Measurements from ENCODE around the gene MTHFSD. TPM values are rescaled to one million over a fixed set of nuclear protein-coding genes. Genes with fewer than 3 reads are reported as not detected.

MTHFSD gene
- total RNA-seq, 2 experiments from 2014 or later, result 7.3 to 7.9 TPM

- peaks cover 17 to 26% of the 10 kb centered on the region in 2 experiments for H3K27me3 ChIP-seq (ENCODE audit: control insufficient read depth in 1 of 2, insufficient read depth in 2 of 2, low read length in 2 of 2)
- H3K4me1 ChIP-seq (ENCODE audit: insufficient read depth, low read length), result no peaks in the 10 kb centered on the region
- POLR2A ChIA-PET, result no interaction called here
- H3K9me3 ChIP-seq (ENCODE audit: control insufficient read depth in 1 of 2, insufficient read depth in 1 of 2, low read length in 2 of 2), result no peaks in the 10 kb centered on the region
- DNase-seq (no peak), ATAC-seq (ENCODE audit: poor library complexity) (no peak)
- no peaks in the 10 kb centered on the region for H3K36me3 ChIP-seq (ENCODE audit: insufficient read depth, low read length)
- H3K4me3 ChIP-seq (ENCODE audit: low read length), result no peak overlapping the region
- TF ChIP-seq CTCF (IDR thresholded peaks at IDR 0.05), result no peak
- CTCF ChIA-PET, result no interaction called here
- H3K27ac Mint-ChIP-seq, result no peak overlapping the region
- no peaks in the 10 kb centered on the region for H3K4me1 Mint-ChIP-seq (ENCODE audit: low read depth)
- peaks cover 54% of the 10 kb centered on the region for H3K27me3 Mint-ChIP-seq
- no peak overlapping the region for H3K4me3 Mint-ChIP-seq
- H3K36me3 Mint-ChIP-seq (ENCODE audit: low read depth), result no peaks in the 10 kb centered on the region
- no peaks in the 10 kb centered on the region for H3K9me3 Mint-ChIP-seq
- intact Hi-C loops (cut with DNase I, micrococcal nuclease), result no loop called here
- no peak overlapping the region for H3K27ac ChIP-seq (ENCODE audit: low read depth in 1 of 2, low read length in 2 of 2)
Observed at GRCh38 chr16:86584071-86584685, 29.1 kb upstream of the MTHFSD start.

DNA sequence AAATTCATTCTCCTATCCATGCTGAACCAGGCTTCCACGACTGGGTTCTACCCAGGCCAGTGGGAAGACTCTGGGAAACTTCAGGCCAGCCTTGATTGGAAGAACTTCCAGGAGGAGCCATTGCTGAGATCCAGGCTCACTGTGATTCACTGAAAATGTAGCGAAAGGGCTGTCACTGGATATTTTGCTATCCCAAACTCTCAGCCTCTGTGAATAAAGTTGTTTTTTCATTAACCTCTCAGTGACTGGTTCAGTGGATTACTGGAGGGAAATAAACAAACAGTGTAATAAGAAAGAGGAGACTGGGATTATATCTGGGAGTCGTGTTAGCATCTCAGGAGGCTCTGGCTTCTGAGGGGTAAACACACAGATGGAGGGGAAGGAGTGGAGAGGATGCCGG, 26.4 kb upstream of the MTHFSD start:
- DNase-seq, result no peak
- intact Hi-C loops (cut with DNase I, micrococcal nuclease), result no loop called here
- no peak for ATAC-seq (ENCODE audit: poor library complexity)
- peaks cover 0 to 3% of the 10 kb centered on the region in 2 experiments for H3K9me3 ChIP-seq (ENCODE audit: control insufficient read depth in 1 of 2, insufficient read depth in 1 of 2, low read length in 2 of 2)
- H3K27me3 Mint-ChIP-seq, result peaks cover 77% of the 10 kb centered on the region
- H3K4me3 ChIP-seq (ENCODE audit: low read length), result no peak overlapping the region
- peaks cover 43 to 47% of the 10 kb centered on the region in 2 experiments for H3K27me3 ChIP-seq (ENCODE audit: control insufficient read depth in 1 of 2, insufficient read depth in 2 of 2, low read length in 2 of 2)
- no peaks in the 10 kb centered on the region for H3K36me3 Mint-ChIP-seq (ENCODE audit: low read depth)
- H3K36me3 ChIP-seq (ENCODE audit: insufficient read depth, low read length), result no peaks in the 10 kb centered on the region
- H3K27ac ChIP-seq (ENCODE audit: low read depth in 1 of 2, low read length in 2 of 2), result no peak overlapping the region
- no peak overlapping the region for H3K27ac Mint-ChIP-seq
- no peak overlapping the region for H3K4me3 Mint-ChIP-seq
- ChIA-PET POLR2A (no interaction called here), CTCF (no interaction called here)
- H3K4me1 Mint-ChIP-seq (ENCODE audit: low read depth), result no peaks in the 10 kb centered on the region
- peaks cover 3% of the 10 kb centered on the region for H3K4me1 ChIP-seq (ENCODE audit: insufficient read depth, low read length)
- no peaks in the 10 kb centered on the region for H3K9me3 Mint-ChIP-seq
- no peak for TF ChIP-seq CTCF (IDR thresholded peaks at IDR 0.05)

GRCh38 chr16:86580791-86581170, 25.7 kb upstream of the MTHFSD start:
- Mint-ChIP-seq H3K9me3 (no peaks in the 10 kb centered on the region), H3K27me3 (peaks cover 81% of the 10 kb centered on the region), H3K4me1 (ENCODE audit: low read depth) (peaks cover 7% of the 10 kb centered on the region), H3K36me3 (ENCODE audit: low read depth) (no peaks in the 10 kb centered on the region), H3K27ac (no peak overlapping the region), H3K4me3 (no peak overlapping the region)
- intact Hi-C loops (cut with DNase I, micrococcal nuclease), result no loop called here
- ATAC-seq (ENCODE audit: poor library complexity) (no peak), DNase-seq (no peak)
- no peak for TF ChIP-seq CTCF (IDR thresholded peaks at IDR 0.05)
- Histone ChIP-seq H3K27me3 (ENCODE audit: control insufficient read depth in 1 of 2, insufficient read depth in 2 of 2, low read length in 2 of 2) (peaks cover 47 to 50% of the 10 kb centered on the region in 2 experiments), H3K9me3 (ENCODE audit: control insufficient read depth in 1 of 2, insufficient read depth in 1 of 2, low read length in 2 of 2) (peaks cover 0 to 6% of the 10 kb centered on the region in 2 experiments), H3K4me3 (ENCODE audit: low read length) (no peak overlapping the region), H3K4me1 (ENCODE audit: insufficient read depth, low read length) (peaks cover 10% of the 10 kb centered on the region), H3K36me3 (ENCODE audit: insufficient read depth, low read length) (no peaks in the 10 kb centered on the region), H3K27ac (ENCODE audit: low read depth in 1 of 2, low read length in 2 of 2) (no peak overlapping the region)
- ChIA-PET CTCF (no interaction called here), POLR2A (no interaction called here)
